ENCODE measurements around the gene ZFAND5.

ZFAND5 gene

DNA sequence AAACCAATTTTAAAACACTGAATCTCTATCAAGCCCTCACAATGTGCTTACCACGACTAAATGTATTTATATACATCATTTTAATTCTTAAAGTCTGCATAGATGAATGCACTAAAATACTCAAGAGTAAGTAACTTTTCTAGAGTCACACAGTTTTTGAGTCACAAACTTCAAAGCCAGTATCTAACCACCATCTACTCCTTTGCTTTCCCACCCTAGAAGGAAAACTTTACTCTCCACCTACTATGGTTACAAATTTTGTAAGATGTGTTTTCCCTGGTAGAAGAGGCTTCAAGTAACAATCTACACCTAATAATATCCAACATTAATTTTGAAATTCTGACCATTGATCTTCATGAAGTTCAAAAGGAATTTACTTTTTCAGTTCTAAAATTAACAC is 18.7 kb downstream of the ZFAND5 start:
- no peaks in the 10 kb centered on the region for H3K9me3 ChIP-seq (ENCODE audit: control insufficient read depth, insufficient read depth, low read length)
- H3K4me2 ChIP-seq (ENCODE audit: low read length) = no peak overlapping the region
- H3K4me3 ChIP-seq (ENCODE audit: low read length) = no peak overlapping the region
- no peak overlapping the region for H3K27ac ChIP-seq (ENCODE audit: low read depth, low read length)
- no peaks in the 10 kb centered on the region for H3K36me3 ChIP-seq (ENCODE audit: control insufficient read depth, low read length)
- H3K9me2 ChIP-seq (replicated peaks; ENCODE audit: control insufficient read depth, low read length) = no peaks in the 10 kb centered on the region
- TF ChIP-seq, protein P1, sequence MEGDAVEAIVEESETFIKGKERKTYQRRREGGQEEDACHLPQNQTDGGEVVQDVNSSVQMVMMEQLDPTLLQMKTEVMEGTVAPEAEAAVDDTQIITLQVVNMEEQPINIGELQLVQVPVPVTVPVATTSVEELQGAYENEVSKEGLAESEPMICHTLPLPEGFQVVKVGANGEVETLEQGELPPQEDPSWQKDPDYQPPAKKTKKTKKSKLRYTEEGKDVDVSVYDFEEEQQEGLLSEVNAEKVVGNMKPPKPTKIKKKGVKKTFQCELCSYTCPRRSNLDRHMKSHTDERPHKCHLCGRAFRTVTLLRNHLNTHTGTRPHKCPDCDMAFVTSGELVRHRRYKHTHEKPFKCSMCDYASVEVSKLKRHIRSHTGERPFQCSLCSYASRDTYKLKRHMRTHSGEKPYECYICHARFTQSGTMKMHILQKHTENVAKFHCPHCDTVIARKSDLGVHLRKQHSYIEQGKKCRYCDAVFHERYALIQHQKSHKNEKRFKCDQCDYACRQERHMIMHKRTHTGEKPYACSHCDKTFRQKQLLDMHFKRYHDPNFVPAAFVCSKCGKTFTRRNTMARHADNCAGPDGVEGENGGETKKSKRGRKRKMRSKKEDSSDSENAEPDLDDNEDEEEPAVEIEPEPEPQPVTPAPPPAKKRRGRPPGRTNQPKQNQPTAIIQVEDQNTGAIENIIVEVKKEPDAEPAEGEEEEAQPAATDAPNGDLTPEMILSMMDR (IDR thresholded peaks at IDR 0.05; ENCODE audit: low read depth, low read length, poor library complexity, severe bottlenecking) = no peak
- TF ChIP-seq EZH2phosphoT487 (IDR thresholded peaks at IDR 0.05; ENCODE audit: borderline replicate concordance, low read length) = no peak
- peaks cover 3% of the 10 kb centered on the region; the same call in 1 of the 2 replicates for H4K20me1 ChIP-seq (ENCODE audit: control insufficient read depth, insufficient read depth, low read depth, low read length)
- H3K79me2 ChIP-seq (ENCODE audit: control insufficient read depth, low read length) = no peaks in the 10 kb centered on the region
- peaks cover 11% of the 10 kb centered on the region for H3F3A ChIP-seq (ENCODE audit: control insufficient read depth, insufficient read depth)
- H3K27me3 ChIP-seq (ENCODE audit: control insufficient read depth, low read length) = no peaks in the 10 kb centered on the region; the same call in 1 of the 2 replicates
- H3K4me1 ChIP-seq (ENCODE audit: control insufficient read depth, low read length) = peaks cover 13% of the 10 kb centered on the region

DNA sequence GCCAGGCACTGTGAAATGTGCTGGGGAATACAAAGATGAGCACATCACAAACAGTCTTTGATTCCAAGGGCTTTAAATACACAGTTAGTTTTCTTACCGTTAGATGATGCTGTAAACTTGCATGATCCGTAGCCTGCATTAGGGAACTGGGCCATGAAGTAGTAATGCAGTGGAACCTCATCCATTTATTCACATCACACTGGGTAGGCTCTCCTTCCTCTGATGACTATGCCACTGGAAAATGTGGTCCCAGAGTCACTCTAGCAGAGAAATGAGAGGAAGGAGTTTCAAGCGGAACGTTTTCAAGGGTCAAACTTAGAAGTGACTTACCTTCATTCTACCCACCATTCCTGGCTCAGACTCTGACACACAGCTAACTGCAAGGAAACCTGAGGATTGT is 26.4 kb downstream of the ZFAND5 start:
- no peaks in the 10 kb centered on the region for H4K20me1 ChIP-seq (ENCODE audit: control insufficient read depth, insufficient read depth, low read depth, low read length)
- no peaks in the 10 kb centered on the region for H3K9me2 ChIP-seq (replicated peaks; ENCODE audit: control insufficient read depth, low read length)
- H3K27me3 ChIP-seq (ENCODE audit: control insufficient read depth, low read length) = no peaks in the 10 kb centered on the region; the same call in 1 of the 2 replicates
- H3K4me1 ChIP-seq (ENCODE audit: control insufficient read depth, low read length) = no peaks in the 10 kb centered on the region
- H3K27ac ChIP-seq (ENCODE audit: low read depth, low read length) = no peak overlapping the region
- H3K4me2 ChIP-seq (ENCODE audit: low read length) = no peak overlapping the region
- H3K4me3 ChIP-seq (ENCODE audit: low read length) = no peak overlapping the region
- TF ChIP-seq EZH2phosphoT487 (IDR thresholded peaks at IDR 0.05; ENCODE audit: borderline replicate concordance, low read length) = no peak
- no peaks in the 10 kb centered on the region for H3F3A ChIP-seq (ENCODE audit: control insufficient read depth, insufficient read depth)
- H3K9me3 ChIP-seq (ENCODE audit: control insufficient read depth, insufficient read depth, low read length) = no peaks in the 10 kb centered on the region
- H3K79me2 ChIP-seq (ENCODE audit: control insufficient read depth, low read length) = no peaks in the 10 kb centered on the region
- no peaks in the 10 kb centered on the region for H3K36me3 ChIP-seq (ENCODE audit: control insufficient read depth, low read length)

DNA sequence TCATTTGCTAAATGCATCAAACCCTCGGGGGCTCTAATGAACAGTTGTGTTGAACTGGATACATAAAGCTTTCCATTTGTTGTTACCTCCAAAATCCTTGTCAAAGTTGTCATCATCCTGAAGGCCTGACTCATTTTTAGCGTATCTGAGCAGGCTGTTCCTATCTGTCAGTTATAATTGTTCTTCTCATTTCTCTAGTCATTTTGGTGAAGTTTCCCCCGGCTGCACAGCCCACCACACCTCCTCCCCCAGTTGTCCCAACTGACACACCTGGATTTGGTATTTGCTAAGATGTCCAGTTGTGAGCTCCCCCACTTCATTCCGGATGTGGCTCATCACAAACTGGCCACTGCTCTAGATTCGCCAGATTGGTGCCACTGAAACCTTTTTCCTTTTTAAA is 27.7 kb downstream of the ZFAND5 start:
- Histone ChIP-seq H4K20me1 (ENCODE audit: control insufficient read depth, insufficient read depth, low read depth, low read length) (no peaks in the 10 kb centered on the region), H3F3A (ENCODE audit: control insufficient read depth, insufficient read depth) (no peaks in the 10 kb centered on the region), H3K4me3 (ENCODE audit: low read length) (no peak overlapping the region), H3K9me3 (ENCODE audit: control insufficient read depth, insufficient read depth, low read length) (no peaks in the 10 kb centered on the region), H3K27ac (ENCODE audit: low read depth, low read length) (no peak overlapping the region), H3K36me3 (ENCODE audit: control insufficient read depth, low read length) (no peaks in the 10 kb centered on the region), H3K4me1 (ENCODE audit: control insufficient read depth, low read length) (no peaks in the 10 kb centered on the region), H3K27me3 (ENCODE audit: control insufficient read depth, low read length) (peaks cover 2% of the 10 kb centered on the region; the same call in 1 of the 2 replicates), H3K9me2 (replicated peaks; ENCODE audit: control insufficient read depth, low read length) (no peaks in the 10 kb centered on the region), H3K4me2 (ENCODE audit: low read length) (no peak overlapping the region), H3K79me2 (ENCODE audit: control insufficient read depth, low read length) (no peaks in the 10 kb centered on the region)
- TF ChIP-seq, protein P1 (IDR thresholded peaks at IDR 0.05; ENCODE audit: low read depth, low read length, poor library complexity, severe bottlenecking) = no peak
- no peak for TF ChIP-seq EZH2phosphoT487 (IDR thresholded peaks at IDR 0.05; ENCODE audit: borderline replicate concordance, low read length)

DNA sequence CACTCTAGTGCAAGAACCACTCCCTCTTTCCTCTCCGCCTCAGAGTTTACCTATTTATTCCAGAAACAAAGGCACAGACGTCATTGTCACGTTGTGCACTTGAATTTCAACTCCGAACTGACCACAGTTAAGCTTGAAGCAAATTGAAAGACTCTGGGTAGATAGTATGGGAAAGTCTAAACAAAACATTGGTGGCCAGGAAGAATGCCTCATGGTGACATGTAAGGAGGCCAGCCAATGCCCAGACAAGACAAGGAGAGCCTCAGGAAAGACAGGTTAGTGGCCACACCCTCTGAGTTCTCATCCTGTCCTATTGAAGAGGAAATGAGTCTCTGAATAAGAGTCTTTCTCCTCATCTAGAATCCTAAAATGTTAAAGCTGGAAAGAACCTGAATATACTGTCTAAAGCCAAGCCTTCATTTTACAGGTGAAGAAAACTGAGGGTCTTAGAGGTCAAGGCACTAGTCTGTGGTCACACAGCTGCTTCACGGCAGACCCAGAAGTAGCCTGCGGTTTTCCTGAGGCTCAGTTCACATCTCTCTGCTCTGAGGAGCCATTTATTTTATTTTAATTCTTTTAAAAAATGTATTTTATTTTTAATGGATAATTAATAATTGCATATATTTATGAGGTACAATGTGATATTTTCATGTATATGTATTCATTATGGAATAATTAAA is 30.2 kb downstream of the ZFAND5 start:
- Histone ChIP-seq H3K9me3 (ENCODE audit: control insufficient read depth, insufficient read depth, low read length) (no peaks in the 10 kb centered on the region), H3K27ac (ENCODE audit: low read depth, low read length) (no peak overlapping the region), H3K79me2 (ENCODE audit: control insufficient read depth, low read length) (no peaks in the 10 kb centered on the region), H3K4me1 (ENCODE audit: control insufficient read depth, low read length) (no peaks in the 10 kb centered on the region), H4K20me1 (ENCODE audit: control insufficient read depth, insufficient read depth, low read depth, low read length) (no peaks in the 10 kb centered on the region), H3K36me3 (ENCODE audit: control insufficient read depth, low read length) (no peaks in the 10 kb centered on the region), H3K4me2 (ENCODE audit: low read length) (no peak overlapping the region), H3K4me3 (ENCODE audit: low read length) (no peak overlapping the region), H3K27me3 (ENCODE audit: control insufficient read depth, low read length) (peaks cover 5% of the 10 kb centered on the region; the same call in 1 of the 2 replicates), H3K9me2 (replicated peaks; ENCODE audit: control insufficient read depth, low read length) (no peaks in the 10 kb centered on the region), H3F3A (ENCODE audit: control insufficient read depth, insufficient read depth) (no peaks in the 10 kb centered on the region)
- no peak for TF ChIP-seq EZH2phosphoT487 (IDR thresholded peaks at IDR 0.05; ENCODE audit: borderline replicate concordance, low read length)
- TF ChIP-seq, protein P1 (IDR thresholded peaks at IDR 0.05; ENCODE audit: low read depth, low read length, poor library complexity, severe bottlenecking) = no peak
